Measurements from ENCODE around the gene ITPRIP. TPM values are rescaled to one million over a fixed set of nuclear protein-coding genes. Genes with fewer than 3 reads are reported as not detected.

ITPRIP gene
- total RNA-seq, 1 experiment from 2014 or later, result 3.3 TPM

GRCh38 chr10:104309980-104310978, 28.0 kb downstream of the ITPRIP start:
- peak; percentile 81 for DNase-seq (ENCODE audit: low read depth)

- no peak for DNase-seq (ENCODE audit: low read depth)
Measured at GRCh38 chr10:104308439-104308903, 29.8 kb downstream of the ITPRIP start.

- no peak for DNase-seq (ENCODE audit: low read depth)
Measured at GRCh38 chr10:104307576-104308438, 30.5 kb downstream of the ITPRIP start.

- DNase-seq (ENCODE audit: low read depth), result no peak
Measured at GRCh38 chr10:104306897-104307296, 31.4 kb downstream of the ITPRIP start.

GRCh38 chr10:104304927-104305326, 33.3 kb downstream of the ITPRIP start:
- no peak for DNase-seq (ENCODE audit: low read depth)

- no peak for DNase-seq (ENCODE audit: low read depth)
Measured at GRCh38 chr10:104304356-104304745, 33.9 kb downstream of the ITPRIP start.

GRCh38 chr10:104303594-104304355, 34.5 kb downstream of the ITPRIP start:
- DNase-seq (ENCODE audit: low read depth), result no peak

- DNase-seq (ENCODE audit: low read depth), result no peak
Measured at GRCh38 chr10:104301907-104302690, 36.2 kb downstream of the ITPRIP start.

GRCh38 chr10:104300736-104301292, 37.5 kb downstream of the ITPRIP start:
- DNase-seq (ENCODE audit: low read depth), result peak; percentile 91

- peak; percentile 76 for DNase-seq (ENCODE audit: low read depth)
Measured at GRCh38 chr10:104300002-104300735, 38.1 kb downstream of the ITPRIP start.

GRCh38 chr10:104299031-104299904, 39.0 kb downstream of the ITPRIP start:
- DNase-seq (ENCODE audit: low read depth), result no peak

GRCh38 chr10:104297697-104298660, 40.3 kb downstream of the ITPRIP start:
- peak; percentile 62 for DNase-seq (ENCODE audit: low read depth)

GRCh38 chr10:104296687-104297436, 41.4 kb downstream of the ITPRIP start:
- no peak for DNase-seq (ENCODE audit: low read depth)

GRCh38 chr10:104293781-104294321, 44.4 kb downstream of the ITPRIP start:
- DNase-seq (ENCODE audit: low read depth), result no peak

GRCh38 chr10:104293011-104293410, 45.3 kb downstream of the ITPRIP start:
- no peak for DNase-seq (ENCODE audit: low read depth)

- DNase-seq (ENCODE audit: low read depth), result peak; percentile 82
Measured at GRCh38 chr10:104291439-104291951, 46.8 kb downstream of the ITPRIP start.

All from Daoy (cell line).